ENCODE measurements around the gene PLCB4. TPM values are rescaled to one million over a fixed set of nuclear protein-coding genes. Genes with fewer than 3 reads are reported as not detected.

The PLCB4 gene
- total RNA-seq, 1 donor from 2014 or later: 20.6 TPM

- Histone ChIP-seq H2AFZ (replicated peaks) (no peak overlapping the region), H3K4me2 (no peak overlapping the region), H3K27me3 (no peaks in the 10 kb centered on the region), H3K27ac (no peak overlapping the region), H3K9me3 (ENCODE audit: low read depth) (no peaks in the 10 kb centered on the region), H3K9ac (no peak overlapping the region), H3K36me3 (no peaks in the 10 kb centered on the region), H3F3A (ENCODE audit: low read depth) (no peaks in the 10 kb centered on the region), H3K79me2 (ENCODE audit: low read depth) (no peaks in the 10 kb centered on the region), H4K20me1 (ENCODE audit: low read depth) (no peaks in the 10 kb centered on the region), H3K4me1 (peaks cover 6% of the 10 kb centered on the region), H3K4me3 (no peak overlapping the region)
- Mint-ChIP-seq H3K27ac (no peak overlapping the region), H3K9me3 (no peaks in the 10 kb centered on the region), H3K27me3 (ENCODE audit: insufficient read depth, low read depth) (no peaks in the 10 kb centered on the region), H3K4me1 (peaks cover 28% of the 10 kb centered on the region), H3K4me3 (no peak overlapping the region), H3K36me3 (peaks cover 3% of the 10 kb centered on the region)
- TF ChIP-seq EZH2 (IDR thresholded peaks at IDR 0.05): no peak
- no peak for TF ChIP-seq CTCF (IDR thresholded peaks at IDR 0.05)
- no peak for TF ChIP-seq EZH2phosphoT487 (IDR thresholded peaks at IDR 0.05)
- no peak for DNase-seq (ENCODE audit: low spot score)
These were observed 289.1 kb downstream of the PLCB4 start for GRCh38 chr20:9358001-9358400.

- H3K9me3 ChIP-seq (ENCODE audit: low read depth): no peaks in the 10 kb centered on the region
- TF ChIP-seq CTCF (IDR thresholded peaks at IDR 0.05): peak; percentile 75
- no peak for TF ChIP-seq EZH2phosphoT487 (IDR thresholded peaks at IDR 0.05)
- no peak overlapping the region for H3K4me2 ChIP-seq
- H3K27ac Mint-ChIP-seq: peak overlapping the region; percentile 69
- no peaks in the 10 kb centered on the region for H3K9me3 Mint-ChIP-seq
- no peak overlapping the region for H3K9ac ChIP-seq
- peaks cover 9% of the 10 kb centered on the region for H3K36me3 Mint-ChIP-seq
- no peaks in the 10 kb centered on the region for H3K79me2 ChIP-seq (ENCODE audit: low read depth)
- H3K27me3 Mint-ChIP-seq (ENCODE audit: insufficient read depth, low read depth): no peaks in the 10 kb centered on the region
- peaks cover 6% of the 10 kb centered on the region for H3K4me1 ChIP-seq
- H3F3A ChIP-seq (ENCODE audit: low read depth): no peaks in the 10 kb centered on the region
- no peaks in the 10 kb centered on the region for H3K36me3 ChIP-seq
- H2AFZ ChIP-seq (replicated peaks): no peak overlapping the region
- peaks cover 20% of the 10 kb centered on the region for H3K4me1 Mint-ChIP-seq
- no peaks in the 10 kb centered on the region for H3K27me3 ChIP-seq
- H3K4me3 ChIP-seq: no peak overlapping the region
- peak; percentile 60 for DNase-seq (ENCODE audit: low spot score)
- H3K4me3 Mint-ChIP-seq: no peak overlapping the region
- no peak overlapping the region for H3K27ac ChIP-seq
- no peaks in the 10 kb centered on the region for H4K20me1 ChIP-seq (ENCODE audit: low read depth)
These were observed 290.8 kb downstream of the PLCB4 start for GRCh38 chr20:9359561-9360308.

GRCh38 chr20:9360431-9360830 is 291.5 kb downstream of the PLCB4 start:
- Histone ChIP-seq H3K9ac (no peak overlapping the region), H3K4me2 (no peak overlapping the region), H3K79me2 (ENCODE audit: low read depth) (no peaks in the 10 kb centered on the region), H3K36me3 (no peaks in the 10 kb centered on the region), H3K9me3 (ENCODE audit: low read depth) (no peaks in the 10 kb centered on the region), H3K4me3 (no peak overlapping the region), H3K27ac (no peak overlapping the region), H3K4me1 (peaks cover 6% of the 10 kb centered on the region), H3K27me3 (no peaks in the 10 kb centered on the region), H3F3A (ENCODE audit: low read depth) (no peaks in the 10 kb centered on the region), H2AFZ (replicated peaks) (no peak overlapping the region), H4K20me1 (ENCODE audit: low read depth) (no peaks in the 10 kb centered on the region)
- Mint-ChIP-seq H3K9me3 (no peaks in the 10 kb centered on the region), H3K36me3 (peaks cover 11% of the 10 kb centered on the region), H3K27me3 (ENCODE audit: insufficient read depth, low read depth) (no peaks in the 10 kb centered on the region), H3K4me1 (peaks cover 20% of the 10 kb centered on the region), H3K4me3 (no peak overlapping the region), H3K27ac (peak overlapping the region; percentile 69)
- TF ChIP-seq EZH2 (IDR thresholded peaks at IDR 0.05) (no peak), CTCF (IDR thresholded peaks at IDR 0.05) (no peak), EZH2phosphoT487 (IDR thresholded peaks at IDR 0.05) (no peak)
- DNase-seq (ENCODE audit: low spot score): no peak
